Measurements from ENCODE around the gene KCNA3. TPM values are rescaled to one million over a fixed set of nuclear protein-coding genes. Genes with fewer than 3 reads are reported as not detected.

The KCNA3 gene
- total RNA-seq, 6 experiments from 2014 or later, result not detected

Other genes with a start within 250 kb of the KCNA3 start
- gene PROK1, start 223.8 kb downstream of the KCNA3 start, total RNA-seq (2021; fragmentation: NEBNext Ultra II Directional; extraction: Animal tissue kit (Norgen Biotek cat#: 25700)), result not detected
- gene KCNA10, start 155.8 kb downstream of the KCNA3 start, total RNA-seq (2021; fragmentation: NEBNext Ultra II Directional; extraction: Animal tissue kit (Norgen Biotek cat#: 25700)), result not detected
- not detected for gene KCNA2, start 68.6 kb downstream of the KCNA3 start, total RNA-seq (2021; fragmentation: NEBNext Ultra II Directional; extraction: Animal tissue kit (Norgen Biotek cat#: 25700))
- not detected for gene CD53, start 198.2 kb upstream of the KCNA3 start, total RNA-seq (2021; fragmentation: NEBNext Ultra II Directional; extraction: Animal tissue kit (Norgen Biotek cat#: 25700))

Measured in HFFc6 (cell line).